ENCODE data around the gene CGREF1.

CGREF1 gene

DNA sequence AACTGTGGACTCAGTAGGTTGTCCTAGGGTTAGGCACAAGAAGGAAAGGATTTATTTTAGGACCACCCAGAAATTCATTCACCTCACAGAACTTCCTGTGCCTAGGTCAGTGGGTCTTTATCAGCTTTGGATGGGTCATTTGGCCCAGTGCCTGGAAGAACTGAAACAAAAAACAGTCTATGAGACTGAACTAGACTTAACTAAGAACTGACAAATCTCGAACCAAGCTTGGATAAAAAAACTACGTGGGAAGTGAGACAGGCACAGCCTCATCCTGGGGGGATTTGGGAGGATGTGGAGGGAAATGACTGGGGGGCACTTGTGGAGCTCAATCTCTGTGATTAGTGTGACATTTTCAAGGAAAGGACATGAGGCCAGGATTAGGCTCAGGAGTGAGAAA, 45.1 kb downstream of the CGREF1 start:
- Histone ChIP-seq H3K36me3 (peaks cover 8% of the 10 kb centered on the region), H3K9me3 (no peaks in the 10 kb centered on the region), H3K4me1 (ENCODE audit: control insufficient read depth in 1 of 2, insufficient read depth in 1 of 2, low read depth in 1 of 2, low read length in 1 of 2) (peaks cover 60 to 67% of the 10 kb centered on the region in 2 experiments), H3K27me3 (peaks cover 9% of the 10 kb centered on the region), H3K27ac (no peak overlapping the region), H3K4me3 (ENCODE audit: low read depth in 1 of 2, low read length in 1 of 2) (no peak overlapping the region)
- TF ChIP-seq, protein P1, sequence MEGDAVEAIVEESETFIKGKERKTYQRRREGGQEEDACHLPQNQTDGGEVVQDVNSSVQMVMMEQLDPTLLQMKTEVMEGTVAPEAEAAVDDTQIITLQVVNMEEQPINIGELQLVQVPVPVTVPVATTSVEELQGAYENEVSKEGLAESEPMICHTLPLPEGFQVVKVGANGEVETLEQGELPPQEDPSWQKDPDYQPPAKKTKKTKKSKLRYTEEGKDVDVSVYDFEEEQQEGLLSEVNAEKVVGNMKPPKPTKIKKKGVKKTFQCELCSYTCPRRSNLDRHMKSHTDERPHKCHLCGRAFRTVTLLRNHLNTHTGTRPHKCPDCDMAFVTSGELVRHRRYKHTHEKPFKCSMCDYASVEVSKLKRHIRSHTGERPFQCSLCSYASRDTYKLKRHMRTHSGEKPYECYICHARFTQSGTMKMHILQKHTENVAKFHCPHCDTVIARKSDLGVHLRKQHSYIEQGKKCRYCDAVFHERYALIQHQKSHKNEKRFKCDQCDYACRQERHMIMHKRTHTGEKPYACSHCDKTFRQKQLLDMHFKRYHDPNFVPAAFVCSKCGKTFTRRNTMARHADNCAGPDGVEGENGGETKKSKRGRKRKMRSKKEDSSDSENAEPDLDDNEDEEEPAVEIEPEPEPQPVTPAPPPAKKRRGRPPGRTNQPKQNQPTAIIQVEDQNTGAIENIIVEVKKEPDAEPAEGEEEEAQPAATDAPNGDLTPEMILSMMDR (IDR thresholded peaks at IDR 0.05), result no peak

GRCh38 chr2:27072920-27073319, 46.0 kb downstream of the CGREF1 start:
- Histone ChIP-seq H3K4me1 (ENCODE audit: control insufficient read depth in 1 of 2, insufficient read depth in 1 of 2, low read depth in 1 of 2, low read length in 1 of 2) (peaks cover 54 to 62% of the 10 kb centered on the region in 2 experiments), H3K27me3 (peaks cover under 1% of the 10 kb centered on the region), H3K27ac (peak overlapping the region; percentile 85), H3K36me3 (peaks cover 16% of the 10 kb centered on the region), H3K4me3 (ENCODE audit: low read depth in 1 of 2, low read length in 1 of 2) (no peak overlapping the region), H3K9me3 (no peaks in the 10 kb centered on the region)
- TF ChIP-seq, protein P1 (IDR thresholded peaks at IDR 0.05), result no peak

DNA sequence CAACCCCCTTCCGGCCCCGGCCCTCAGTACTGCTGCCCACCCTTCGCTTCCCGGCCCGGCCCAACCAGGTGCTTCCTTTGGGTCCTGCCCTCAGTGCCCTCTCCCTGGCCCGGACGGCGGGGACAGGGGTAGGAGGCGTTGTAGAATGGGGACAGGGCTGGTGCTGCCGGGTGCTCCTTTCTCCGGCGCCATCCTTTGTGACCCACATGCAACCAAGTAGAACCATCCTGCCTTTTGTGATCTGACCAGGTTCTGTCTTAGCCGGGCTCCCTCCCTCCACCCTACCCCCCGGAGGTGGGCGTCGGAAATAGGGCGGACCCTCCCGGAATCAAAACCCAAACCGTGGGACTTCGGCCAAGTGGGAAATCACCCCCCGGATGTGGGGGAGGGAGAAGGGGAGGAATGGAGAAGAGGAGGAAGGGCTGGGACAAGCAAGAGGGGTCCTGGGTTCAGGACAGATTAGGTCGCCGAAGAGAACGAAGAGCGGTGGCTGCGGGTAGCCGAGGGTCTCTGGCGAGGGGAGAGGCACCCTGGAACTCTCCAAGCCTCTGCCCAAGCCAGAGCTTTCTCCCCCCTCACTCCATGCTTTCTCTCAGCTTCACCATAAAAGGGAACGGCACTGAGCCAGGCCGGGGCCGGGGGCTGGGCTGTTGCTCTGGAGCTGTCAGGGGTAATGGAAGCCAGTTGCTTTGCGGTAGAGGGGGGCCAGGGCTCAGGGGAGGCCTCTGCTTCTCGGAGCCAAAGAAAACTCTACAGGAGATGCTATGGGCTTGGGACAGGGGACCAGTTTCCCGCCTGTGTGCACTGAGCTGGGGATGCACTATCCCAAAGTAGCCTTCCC, 46.7 kb downstream of the CGREF1 start:
- H3K4me1 ChIP-seq (ENCODE audit: control insufficient read depth in 1 of 2, insufficient read depth in 1 of 2, low read depth in 1 of 2, low read length in 1 of 2), result peaks cover 54 to 62% of the 10 kb centered on the region in 2 experiments
- H3K27ac ChIP-seq, result peak overlapping the region; percentile 85
- peaks cover 24% of the 10 kb centered on the region for H3K36me3 ChIP-seq
- H3K27me3 ChIP-seq, result no peaks in the 10 kb centered on the region
- peak overlapping the region; percentile 97 to 98 for H3K4me3 ChIP-seq (ENCODE audit: low read depth in 1 of 2, low read length in 1 of 2)
- TF ChIP-seq, protein P1 (IDR thresholded peaks at IDR 0.05), result no peak
- no peaks in the 10 kb centered on the region for H3K9me3 ChIP-seq

DNA sequence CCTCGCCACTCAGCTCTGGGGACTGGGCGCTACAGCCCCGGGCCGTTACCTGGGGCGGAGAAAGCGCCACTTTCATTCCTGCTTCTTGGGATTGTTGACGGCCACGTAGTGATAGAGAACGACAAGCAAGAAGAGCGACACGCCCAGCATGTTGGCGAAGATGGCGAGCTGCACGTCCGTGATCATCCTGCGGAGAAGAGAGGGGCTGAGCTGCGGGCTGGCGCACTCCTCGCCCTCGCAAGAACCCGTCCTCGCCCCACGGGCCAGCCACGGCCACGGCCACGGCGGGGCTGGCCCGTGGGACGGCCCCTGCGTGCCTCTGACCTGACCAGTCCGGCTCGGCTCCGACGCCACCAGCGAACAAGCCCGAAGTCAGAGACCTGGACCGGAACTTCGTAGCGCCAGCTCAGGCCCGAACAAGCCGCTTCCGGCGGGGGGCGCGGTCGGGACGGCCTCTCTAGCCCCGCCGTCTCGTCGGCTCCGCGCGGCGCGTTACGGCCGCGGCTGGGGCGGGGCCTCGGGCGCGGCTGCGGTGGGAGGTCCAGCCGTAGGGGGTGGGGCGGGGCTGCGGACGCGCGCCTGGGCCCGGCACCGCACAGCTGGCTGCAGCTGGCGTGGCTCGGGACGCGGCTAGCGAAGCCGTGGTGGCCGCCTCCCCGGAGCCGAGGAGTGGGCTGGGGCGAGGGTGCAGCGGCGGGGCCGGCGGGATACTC, 47.5 kb downstream of the CGREF1 start, which contains the start of gene OST4:
TSS of gene OST4 (minus strand) at position 378 of the 713 bp plus-strand sequence.
- TF ChIP-seq, protein P1 (IDR thresholded peaks at IDR 0.05), result no peak
- Histone ChIP-seq H3K36me3 (peaks cover 31% of the 10 kb centered on the region), H3K27ac (peak within 1 kb of the TSS; percentile 85), H3K9me3 (no peaks in the 10 kb centered on the region), H3K27me3 (no peaks in the 10 kb centered on the region), H3K4me3 (ENCODE audit: low read depth in 1 of 2, low read length in 1 of 2) (peak within 1 kb of the TSS; percentile 97 to 98), H3K4me1 (ENCODE audit: control insufficient read depth in 1 of 2, insufficient read depth in 1 of 2, low read depth in 1 of 2, low read length in 1 of 2) (peaks cover 54 to 62% of the 10 kb centered on the region in 2 experiments)

DNA sequence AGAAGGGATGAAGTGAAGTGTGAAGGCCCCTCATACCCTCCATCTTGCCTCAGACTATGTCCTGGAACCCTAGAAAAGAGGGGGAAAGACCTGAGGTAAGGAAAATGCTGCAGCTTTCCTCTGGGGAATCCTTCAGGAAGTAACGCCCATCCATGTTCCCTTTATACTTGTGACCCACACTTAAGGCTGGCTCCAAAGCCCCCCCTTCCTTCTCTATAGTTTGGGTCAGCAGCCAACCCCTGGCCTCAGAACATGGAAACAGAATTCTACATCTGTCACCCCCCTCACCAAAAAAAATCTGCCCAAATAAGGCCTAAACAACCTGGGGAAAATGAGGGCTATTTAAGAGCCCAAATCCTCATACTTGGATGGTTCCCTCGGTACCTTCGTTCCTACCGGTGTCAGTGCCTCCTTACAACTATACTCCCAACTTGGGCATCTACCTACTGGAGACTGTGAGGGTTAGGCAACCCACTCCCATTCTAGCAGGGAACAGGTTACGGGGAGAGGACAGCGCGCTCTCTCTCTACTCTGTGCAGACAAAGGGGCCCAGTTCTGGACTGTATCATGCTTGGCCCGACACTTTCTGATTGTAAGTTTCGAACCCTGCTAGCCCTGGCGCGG, 48.2 kb downstream of the CGREF1 start:
- Histone ChIP-seq H3K36me3 (peaks cover 34% of the 10 kb centered on the region), H3K27me3 (no peaks in the 10 kb centered on the region), H3K9me3 (no peaks in the 10 kb centered on the region), H3K4me1 (ENCODE audit: control insufficient read depth in 1 of 2, insufficient read depth in 1 of 2, low read depth in 1 of 2, low read length in 1 of 2) (peaks cover 50 to 55% of the 10 kb centered on the region in 2 experiments), H3K27ac (peak overlapping the region; percentile 85), H3K4me3 (ENCODE audit: low read depth in 1 of 2, low read length in 1 of 2) (peak overlapping the region; percentile 97 to 98)
- TF ChIP-seq, protein P1 (IDR thresholded peaks at IDR 0.05), result no peak

Measured in neutrophil (primary cell).